H1 (cell line): ENCODE measurements around the gene ZNF524. TPM values are rescaled to one million over a fixed set of nuclear protein-coding genes. Genes with fewer than 3 reads are reported as not detected.

ENCODE experiments used
- CTCF ChIA-PET: fragments of 300-600 bp; sonication (Branson Sonifier 250); formaldehyde crosslinking; loops from one replicate; lab custom pipeline; 2021; ENCODE audit not compliant: partially characterized antibody; lab: Charles Lee
- POLR2A ChIA-PET: fragments of 300-600 bp; sonication (Branson Sonifier 250); formaldehyde crosslinking; loops from one replicate; lab custom pipeline; 2021; ENCODE audit warnings: inconsistent platforms; ENCODE audit not compliant: partially characterized antibody; lab: Charles Lee
- DNase-seq, 2 experiments: peaks; one replicate each; pipeline versions ENCODE4 v3.0.0 to v3.0.0-alpha.2; 2010 to 2022; ENCODE audit warnings: low spot score in 2 of 2, low read depth in 1 of 2, mixed read lengths in 1 of 2
- FAIRE-seq: peaks from 2 replicates; lab custom pipeline; 2011; peaks lifted over from hg19 to GRCh38; lab: Jason Lieb, UNC
- H2AFZ ChIP-seq: 2 replicates; pipeline ENCODE4 v1.8.1; 2012; ENCODE audit warnings: low read length, inconsistent platforms
- H2AK5ac ChIP-seq: 2 replicates; pipeline ENCODE4 v1.6.1; 2013; ENCODE audit warnings: low read depth, low read length
- H2BK120ac ChIP-seq: replicated peaks from 2 replicates; pipeline ENCODE3; 2013; ENCODE audit warnings: low read depth, low read length, inconsistent platforms
- H2BK12ac ChIP-seq: 2 replicates; pipeline ENCODE4 v1.6.1; 2013; ENCODE audit warnings: low read depth, low read length
- H2BK15ac ChIP-seq: 2 replicates; pipeline ENCODE4 v1.6.1; 2013; ENCODE audit warnings: low read length
- H2BK20ac ChIP-seq: 2 replicates; pipeline ENCODE4 v1.6.1; 2013; ENCODE audit warnings: low read length
- H2BK5ac ChIP-seq: 2 replicates; pipeline ENCODE4 v1.6.1; 2013; ENCODE audit warnings: low read depth, low read length
- H3K14ac ChIP-seq: 2 replicates; pipeline ENCODE4 v1.6.1; 2013; ENCODE audit warnings: inconsistent platforms; ENCODE audit not compliant: insufficient read length
- H3K18ac ChIP-seq: 2 replicates; pipeline ENCODE4 v1.6.1; 2013; ENCODE audit warnings: low read length; ENCODE audit errors: extremely low read depth
- H3K23ac ChIP-seq: 2 replicates; pipeline ENCODE4 v1.6.1; 2013; ENCODE audit warnings: inconsistent platforms; ENCODE audit not compliant: insufficient read length
- H3K23me2 ChIP-seq: 2 replicates; pipeline ENCODE4 v1.6.1; 2013; ENCODE audit warnings: low read depth, low read length
- H3K27ac ChIP-seq: 2 replicates; pipeline ENCODE4 v1.6.1; 2011; ENCODE audit warnings: low read depth, low read length, inconsistent platforms
- H3K27me3 ChIP-seq, 4 experiments: replicated peaks in 1 of 4; 1 replicate in 1 of 4; 2 replicates in 3 of 4; pipeline versions ENCODE4 v1.6.1 to v1.8.1; 2011 to 2013; ENCODE audit warnings: low read length in 3 of 4, mild to moderate bottlenecking in 3 of 4, inconsistent platforms in 2 of 4, mixed read lengths in 2 of 4, moderate library complexity in 1 of 4; ENCODE audit not compliant: control insufficient read depth in 3 of 4, insufficient read depth in 3 of 4; ENCODE audit errors: extremely low read depth in 1 of 4
- H3K36me3 ChIP-seq, 4 experiments: 2 replicates each; pipeline versions ENCODE4 v1.6.1 to v1.8.1; 2011 to 2013; ENCODE audit warnings: mild to moderate bottlenecking in 4 of 4, low read length in 3 of 4, moderate library complexity in 2 of 4, control low read depth in 1 of 4, inconsistent platforms in 1 of 4; ENCODE audit not compliant: insufficient read depth in 4 of 4, control insufficient read depth in 2 of 4
- H3K4ac ChIP-seq: replicated peaks from 2 replicates; pipeline ENCODE3; 2013; ENCODE audit warnings: low read length, low read depth, mixed read lengths, inconsistent platforms; ENCODE audit not compliant: insufficient read length
- H3K4me1 ChIP-seq, 4 experiments: replicated peaks in 1 of 4; 1 replicate in 1 of 4; 2 replicates in 3 of 4; pipeline versions ENCODE4 v1.6.1 to v1.8.1; 2011 to 2013; ENCODE audit warnings: low read length in 3 of 4, inconsistent platforms in 2 of 4, mixed read lengths in 1 of 4; ENCODE audit not compliant: insufficient read depth in 4 of 4, control insufficient read depth in 3 of 4
- H3K4me2 ChIP-seq, 2 experiments: 2 replicates each; pipeline versions ENCODE4 v1.6.1 to v1.8.1; 2011 to 2013; ENCODE audit warnings: low read depth in 2 of 2, low read length in 2 of 2, control low read depth in 1 of 2, inconsistent platforms in 1 of 2, mild to moderate bottlenecking in 1 of 2; ENCODE audit not compliant: insufficient read depth in 1 of 2
- H3K4me3 ChIP-seq, 4 experiments: fragments of 200-600, 300-600 bp in 1 of 4; sonication (generic), shearing (Covaris generic), sonication (Bioruptor Twin) in 1 of 4; 2 replicates each; pipeline versions ENCODE4 v1.5.1 to v1.8.1; 2011 to 2016; ENCODE audit warnings: low read length in 4 of 4, low read depth in 3 of 4, control low read depth in 2 of 4, inconsistent platforms in 2 of 4, mild to moderate bottlenecking in 2 of 4, mixed read lengths in 1 of 4, moderate library complexity in 1 of 4; ENCODE audit not compliant: insufficient read depth in 2 of 4; ENCODE audit errors: extremely low read depth in 1 of 4
- H3K56ac ChIP-seq: replicated peaks from 2 replicates; pipeline ENCODE3; 2013; ENCODE audit warnings: low read depth, mild to moderate bottlenecking, mixed read lengths, low read length, inconsistent platforms; ENCODE audit not compliant: insufficient read length
- H3K79me1 ChIP-seq: 2 replicates; pipeline ENCODE4 v1.6.1; 2013; ENCODE audit warnings: low read depth, low read length, control low read depth
- H3K79me2 ChIP-seq, 2 experiments: 2 replicates each; pipeline versions ENCODE4 v1.6.1 to v1.8.1; 2012 to 2013; ENCODE audit warnings: low read length in 2 of 2, mild to moderate bottlenecking in 2 of 2, inconsistent platforms in 1 of 2; ENCODE audit not compliant: insufficient read depth in 2 of 2, control insufficient read depth in 1 of 2
- H3K9ac ChIP-seq, 4 experiments: replicated peaks in 1 of 4; 1 replicate in 1 of 4; 2 replicates in 3 of 4; pipeline versions ENCODE4 v1.6.1 to v1.8.1; 2011 to 2013; ENCODE audit warnings: low read depth in 3 of 4, low read length in 3 of 4, control low read depth in 2 of 4, mild to moderate bottlenecking in 2 of 4, moderate library complexity in 2 of 4, inconsistent platforms in 1 of 4; ENCODE audit errors: extremely low read depth in 1 of 4
- H3K9me3 ChIP-seq, 2 experiments: 2 replicates each; pipeline versions ENCODE4 v1.6.1 to v1.8.1; 2012 to 2013; ENCODE audit warnings: mild to moderate bottlenecking in 2 of 2, moderate library complexity in 2 of 2, control low read depth in 1 of 2, inconsistent platforms in 1 of 2, low read depth in 1 of 2, low read length in 1 of 2, mixed read lengths in 1 of 2; ENCODE audit not compliant: insufficient read depth in 2 of 2
- H4K20me1 ChIP-seq, 2 experiments: replicated peaks in 1 of 2; 2 replicates each; pipeline versions ENCODE3 to v1.8.1; 2011 to 2013; ENCODE audit warnings: inconsistent platforms in 2 of 2, low read length in 2 of 2, mild to moderate bottlenecking in 1 of 2; ENCODE audit not compliant: insufficient read depth in 2 of 2, control insufficient read depth in 1 of 2
- H4K5ac ChIP-seq: 2 replicates; pipeline ENCODE4 v1.6.1; 2013; ENCODE audit warnings: low read length, low read depth, mixed read lengths, inconsistent platforms; ENCODE audit not compliant: insufficient read length
- H4K8ac ChIP-seq: 2 replicates; pipeline ENCODE4 v1.8.0; 2013; ENCODE audit warnings: mild to moderate bottlenecking, moderate library complexity, low read length, inconsistent platforms; ENCODE audit not compliant: insufficient read depth; ENCODE audit errors: extremely low read depth
- H4K91ac ChIP-seq: replicated peaks from 2 replicates; pipeline ENCODE3; 2013; ENCODE audit warnings: low read length, mixed read lengths, inconsistent platforms; ENCODE audit not compliant: insufficient read length
- NRF1 ChIP-seq: IDR thresholded peaks from 2 replicates; pipeline ENCODE4 v1.6.1; 2011; ENCODE audit warnings: mild to moderate bottlenecking, low read depth, low read length, improper control_type of control experiment
- SUZ12 ChIP-seq: fragments of 200-600 bp; sonication (generic); IDR thresholded peaks from 2 replicates; pipeline ENCODE4 v1.6.1; 2012; ENCODE audit warnings: mild to moderate bottlenecking, inconsistent platforms, low read length, moderate library complexity, mixed read lengths
- WGBS, 2 experiments: shearing (Covaris generic) in 1 of 2; methylation state at CpG; one replicate each; pipeline versions ENCODE4 v1.1.6 to v1.1.7; 2013 to 2015; ENCODE audit warnings: low lambda C conversion rate in 2 of 2, mixed read lengths in 2 of 2, inconsistent platforms in 1 of 2, low coverage in 1 of 2, missing lambda C conversion rate in 1 of 2; ENCODE audit not compliant: insufficient replicate concordance in 2 of 2, insufficient coverage in 1 of 2, insufficient read length in 1 of 2; ENCODE audit errors: extremely low coverage in 1 of 2, missing lambda C conversion rate in 1 of 2; 5-methylcytosine and 5-hydroxymethylcytosine counted together
- polyA plus RNA-seq, 7 experiments: library from polyadenylated mRNA; depleted of rRNA in 3 of 7; stranded (reverse) in 5 of 7; unstranded in 2 of 7; fragments of >200 nt in 5 of 7; fragments of 200-250 nt in 2 of 7; gene quantifications; 1 replicate in 5 of 7; 2 replicates in 1 of 7; 4 replicates in 1 of 7; pipeline versions ENCODE4 v1.2.1 to v1.2.3, GENCODE V29; 2011 to 2013; ENCODE audit warnings: missing spikeins in 2 of 7, mixed read lengths in 2 of 7
- total RNA-seq: library from RNA; stranded (reverse); fragmentation: NEBNext Ultra II Directional; extraction: Animal tissue kit (Norgen Biotek cat#: 25700); gene quantifications from 2 replicates; pipeline ENCODE4 v1.2.1, GENCODE V29; 2021

The ZNF524 gene
- total and polyA plus RNA-seq, 2 of the 8 experiments (the other 6 are each of a cell fraction or from before 2014, with no cell fraction given) = 4.4 to 4.7 TPM

DNA sequence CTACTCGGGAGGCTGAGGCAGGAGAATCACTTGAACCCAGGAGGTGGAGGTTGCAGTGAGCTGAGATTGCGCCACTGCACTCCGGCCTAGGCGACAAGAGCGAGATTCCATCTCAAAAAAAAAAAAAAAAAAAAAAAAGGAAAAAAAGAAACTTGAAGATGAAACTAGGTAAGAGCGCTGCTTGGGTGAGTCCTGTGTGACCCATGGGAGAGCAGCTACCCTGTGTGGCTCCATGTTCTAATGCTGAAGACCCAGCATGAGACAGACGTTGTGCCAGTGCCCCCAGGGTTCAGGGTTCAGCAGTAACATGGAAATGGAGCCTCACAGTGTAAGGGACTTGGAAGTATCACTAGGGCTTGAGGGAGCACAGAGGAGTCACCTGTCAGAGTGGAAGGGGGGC is 18.3 kb downstream of the ZNF524 start:
- H4K91ac ChIP-seq = no peak overlapping the region
- H3K9me3 ChIP-seq = no peaks in the 10 kb centered on the region; a peak in 1 of 4 replicates
- H3K4ac ChIP-seq = no peak overlapping the region
- no peak for DNase-seq
- no peak for FAIRE-seq
- H3K14ac ChIP-seq = no peak overlapping the region
- no peak for TF ChIP-seq SUZ12
- TF ChIP-seq NRF1 = no peak
- no peak overlapping the region for H3K23ac ChIP-seq
- H3K4me1 ChIP-seq = no peaks in the 10 kb centered on the region
- no peak overlapping the region for H3K56ac ChIP-seq
- H2BK20ac ChIP-seq = no peak overlapping the region
- H2BK12ac ChIP-seq = no peak overlapping the region
- H2BK5ac ChIP-seq = no peak overlapping the region
- POLR2A ChIA-PET = interaction anchor here (0.8 to 6.1 kb wide), 9 partner anchors 7 to 235 kb away, joined by 3 to 32 read pairs (median 5); partner anchors contain the start of genes CCDC106, FIZ1 and ZNF865
- peaks cover 0 to 42% (median 4%) of the 10 kb centered on the region in 4 experiments; a peak in 6 of 8 replicates for H3K36me3 ChIP-seq
- H3K23me2 ChIP-seq = no peaks in the 10 kb centered on the region
- no peaks in the 10 kb centered on the region for H3K79me1 ChIP-seq
- no peak overlapping the region for H3K4me3 ChIP-seq
- H3K4me2 ChIP-seq = no peak overlapping the region
- H2AK5ac ChIP-seq = no peak overlapping the region
- no peak overlapping the region for H3K18ac ChIP-seq
- no peak overlapping the region for H4K5ac ChIP-seq
- peaks cover 0 to 2% (median 0%) of the 10 kb centered on the region in 4 experiments; a peak in 1 of 7 replicates for H3K27me3 ChIP-seq
- H4K8ac ChIP-seq = no peak overlapping the region
- H2BK15ac ChIP-seq = no peak overlapping the region
- H2AFZ ChIP-seq = no peak overlapping the region
- H3K9ac ChIP-seq = no peak overlapping the region
- peaks cover 2 to 3% of the 10 kb centered on the region in 2 experiments for H4K20me1 ChIP-seq
- 98% methylated on average over 5 of the region's 7 CpGs; no CpG with 5 or more reads in 1 of the 2 experiments for WGBS, 2 experiments
- CTCF ChIA-PET = interaction anchor here (0.8 to 8.0 kb wide), 7 partner anchors 12 to 477 kb away, joined by 3 to 38 read pairs (median 3); partner anchors contain the start of gene ZNF865
- H2BK120ac ChIP-seq = no peak overlapping the region
- no peaks in the 10 kb centered on the region for H3K79me2 ChIP-seq
- no peak overlapping the region for H3K27ac ChIP-seq
